ENCODE measurements around the gene ZMYND19.

- TF ChIP-seq EP300 (IDR thresholded peaks at IDR 0.05; ENCODE audit: borderline replicate concordance in 1 of 2, low read depth in 2 of 2, low read length in 2 of 2) = no peak
- TF ChIP-seq, protein P1, sequence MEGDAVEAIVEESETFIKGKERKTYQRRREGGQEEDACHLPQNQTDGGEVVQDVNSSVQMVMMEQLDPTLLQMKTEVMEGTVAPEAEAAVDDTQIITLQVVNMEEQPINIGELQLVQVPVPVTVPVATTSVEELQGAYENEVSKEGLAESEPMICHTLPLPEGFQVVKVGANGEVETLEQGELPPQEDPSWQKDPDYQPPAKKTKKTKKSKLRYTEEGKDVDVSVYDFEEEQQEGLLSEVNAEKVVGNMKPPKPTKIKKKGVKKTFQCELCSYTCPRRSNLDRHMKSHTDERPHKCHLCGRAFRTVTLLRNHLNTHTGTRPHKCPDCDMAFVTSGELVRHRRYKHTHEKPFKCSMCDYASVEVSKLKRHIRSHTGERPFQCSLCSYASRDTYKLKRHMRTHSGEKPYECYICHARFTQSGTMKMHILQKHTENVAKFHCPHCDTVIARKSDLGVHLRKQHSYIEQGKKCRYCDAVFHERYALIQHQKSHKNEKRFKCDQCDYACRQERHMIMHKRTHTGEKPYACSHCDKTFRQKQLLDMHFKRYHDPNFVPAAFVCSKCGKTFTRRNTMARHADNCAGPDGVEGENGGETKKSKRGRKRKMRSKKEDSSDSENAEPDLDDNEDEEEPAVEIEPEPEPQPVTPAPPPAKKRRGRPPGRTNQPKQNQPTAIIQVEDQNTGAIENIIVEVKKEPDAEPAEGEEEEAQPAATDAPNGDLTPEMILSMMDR (IDR thresholded peaks at IDR 0.05; ENCODE audit: control extremely low read depth in 1 of 3, insufficient read depth in 1 of 3, low read depth in 1 of 3, low read length in 3 of 3) = peak in 1 of 3 experiments; percentile 27; a peak in 1 of 4 replicates
- TF ChIP-seq CHD2 (IDR thresholded peaks at IDR 0.05; ENCODE audit: low read length) = no peak
- TF ChIP-seq RAD21 (IDR thresholded peaks at IDR 0.05 in 1 of 2, conservative IDR thresholded peaks at IDR 0.05 in 1 of 2; ENCODE audit: low read depth in 2 of 2, low read length in 2 of 2) = no peak; a peak in 1 of 4 replicates
- TF ChIP-seq POLR2AphosphoS5 (IDR thresholded peaks at IDR 0.05; ENCODE audit: low read depth, low read length) = no peak
- no peak for TF ChIP-seq RFX5 (IDR thresholded peaks at IDR 0.05; ENCODE audit: borderline replicate concordance, low read depth, low read length)
- no peak for TF ChIP-seq KDM5A (IDR thresholded peaks at IDR 0.05; ENCODE audit: low read length)
Measured at GRCh38 chr9:137575716-137576411, 14.4 kb downstream of the ZMYND19 start.

All from H1 (cell line).